Cardiac muscle cell (in vitro differentiated cells and primary cell): Measurements from ENCODE around the gene CCDC33. TPM values are rescaled to one million over a fixed set of nuclear protein-coding genes. Genes with fewer than 3 reads are reported as not detected.
A peak's percentile ranks its signal among the peaks of the same experiment; 100 is the strongest.

Experiments
- DNase-seq, 2 donors: peaks; one replicate each; pipeline versions ENCODE4 v3.0.0 to v3.0.0-alpha.2; 2010 to 2017; ENCODE audit warnings: low read depth in 1 of 2, low spot score in 1 of 2
- H3K27ac ChIP-seq: fragments of 200-600 bp; sonication (generic); 2 replicates; pipeline ENCODE4 v1.5.1; 2016
- H3K27me3 ChIP-seq: fragments of 200-600 bp; sonication (generic); 2 replicates; pipeline ENCODE4 v1.6.0; 2016; ENCODE audit warnings: control low read depth
- H3K36me3 ChIP-seq: fragments of 200-600 bp; sonication (generic); 2 replicates; pipeline ENCODE4 v1.5.1; 2016; ENCODE audit warnings: control low read depth
- H3K4me1 ChIP-seq: fragments of 200-600 bp; sonication (generic); 2 replicates; pipeline ENCODE4 v1.8.1; 2017; ENCODE audit warnings: low read depth, mild to moderate bottlenecking, mixed run types
- H3K4me3 ChIP-seq: fragments of 200-600 bp; sonication (generic); 2 replicates; pipeline ENCODE4 v1.5.1; 2016; ENCODE audit warnings: mild to moderate bottlenecking
- H3K9me3 ChIP-seq: fragments of 200-600 bp; sonication (generic); 2 replicates; pipeline ENCODE4 v1.5.1; 2017; ENCODE audit warnings: low read depth, mild to moderate bottlenecking, control low read depth
- CTCF ChIP-seq: IDR thresholded peaks from 2 replicates; pipeline ENCODE4 v1.5.1; 2012; ENCODE audit warnings: low read depth, mild to moderate bottlenecking, low read length
- polyA plus RNA-seq: library from polyadenylated mRNA; unstranded; fragments of >200 nt; fragmentation: Nextera tagmentation; extraction: Ambion mirVana; gene quantifications from 2 replicates; pipeline ENCODE4 v1.2.1, GENCODE V29; 2016
- total RNA-seq: library from RNA; depleted of rRNA; stranded (reverse); fragments of >200 nt; gene quantifications from 2 replicates; pipeline ENCODE4 v1.2.3, GENCODE V29; 2016

The CCDC33 gene
- total and polyA plus RNA-seq, 2 experiments from 2014 or later = 3.1 to 9.5 TPM

GRCh38 chr15:74313889-74314288 is 77.8 kb downstream of the CCDC33 start:
- TF ChIP-seq CTCF = no peak
- Histone ChIP-seq H3K36me3 (no peaks in the 10 kb centered on the region), H3K4me1 (no peaks in the 10 kb centered on the region), H3K9me3 (no peaks in the 10 kb centered on the region), H3K27me3 (no peaks in the 10 kb centered on the region), H3K27ac (no peak overlapping the region), H3K4me3 (no peak overlapping the region)
- DNase-seq = no peak

GRCh38 chr15:74314795-74315438 is 78.8 kb downstream of the CCDC33 start:
- Histone ChIP-seq H3K4me1 (no peaks in the 10 kb centered on the region), H3K9me3 (no peaks in the 10 kb centered on the region), H3K4me3 (no peak overlapping the region), H3K27me3 (no peaks in the 10 kb centered on the region), H3K27ac (no peak overlapping the region), H3K36me3 (no peaks in the 10 kb centered on the region)
- no peak for DNase-seq
- no peak for TF ChIP-seq CTCF

GRCh38 chr15:74315626-74316025 is 79.5 kb downstream of the CCDC33 start:
- DNase-seq = no peak
- no peaks in the 10 kb centered on the region for H3K36me3 ChIP-seq
- H3K27ac ChIP-seq = no peak overlapping the region
- no peaks in the 10 kb centered on the region for H3K9me3 ChIP-seq
- H3K4me1 ChIP-seq = no peaks in the 10 kb centered on the region
- no peak overlapping the region for H3K4me3 ChIP-seq
- no peaks in the 10 kb centered on the region for H3K27me3 ChIP-seq
- TF ChIP-seq CTCF = no peak

GRCh38 chr15:74316141-74316540 is 80.0 kb downstream of the CCDC33 start:
- Histone ChIP-seq H3K27ac (no peak overlapping the region), H3K4me3 (no peak overlapping the region), H3K4me1 (no peaks in the 10 kb centered on the region), H3K36me3 (no peaks in the 10 kb centered on the region), H3K9me3 (no peaks in the 10 kb centered on the region), H3K27me3 (no peaks in the 10 kb centered on the region)
- no peak for DNase-seq
- TF ChIP-seq CTCF = no peak

- no peaks in the 10 kb centered on the region for H3K9me3 ChIP-seq
- no peak for TF ChIP-seq CTCF
- no peaks in the 10 kb centered on the region for H3K27me3 ChIP-seq
- DNase-seq = peak in 1 of 2 donors; percentile 96
- no peaks in the 10 kb centered on the region for H3K36me3 ChIP-seq
- no peak overlapping the region for H3K4me3 ChIP-seq
- H3K4me1 ChIP-seq = no peaks in the 10 kb centered on the region
- no peak overlapping the region for H3K27ac ChIP-seq
These were observed 81.8 kb downstream of the CCDC33 start for GRCh38 chr15:74317820-74318375.
